Measurements from ENCODE around the gene BRD1. TPM values are rescaled to one million over a fixed set of nuclear protein-coding genes. Genes with fewer than 3 reads are reported as not detected.

BRD1 gene
- total RNA-seq, 1 experiment from 2014 or later = 51.2 TPM

GRCh38 chr22:49867303-49868265 is 39.9 kb upstream of the BRD1 start:
- Histone ChIP-seq H3K27ac (ENCODE audit: low read depth, low read length, poor library complexity, severe bottlenecking) (no peak overlapping the region), H3K4me1 (ENCODE audit: insufficient read depth, low read length, poor library complexity, severe bottlenecking) (no peaks in the 10 kb centered on the region), H3K36me3 (ENCODE audit: insufficient read depth, low read length, poor library complexity, severe bottlenecking) (no peaks in the 10 kb centered on the region), H3K9me3 (ENCODE audit: low read depth, low read length, poor library complexity, severe bottlenecking) (peaks cover 26% of the 10 kb centered on the region), H3K4me3 (ENCODE audit: low read depth, low read length, poor library complexity, severe bottlenecking) (no peak overlapping the region), H3K27me3 (replicated peaks; ENCODE audit: insufficient read depth, low read depth, low read length, poor library complexity) (no peaks in the 10 kb centered on the region)
- no TSS peak for BruUV-seq (replicated peaks)
- TF ChIP-seq EZH2 (IDR thresholded peaks at IDR 0.05; ENCODE audit: borderline replicate concordance, low read depth, low read length, poor library complexity, severe bottlenecking) = no peak
- TF ChIP-seq CTCF (conservative IDR thresholded peaks at IDR 0.05; ENCODE audit: low read depth, low read length) = no peak
- ChIA-PET POLR2A (ENCODE audit: low non-redundant PET) (no interaction called here), CTCF (no interaction called here)
- DNase-seq (ENCODE audit: low spot score) = no peak
- intact Hi-C loops (cut with micrococcal nuclease; ENCODE audit: unreplicated experiment) = no loop called here

GRCh38 chr22:49866646-49867045 is 39.0 kb upstream of the BRD1 start:
- Histone ChIP-seq H3K27ac (ENCODE audit: low read depth, low read length, poor library complexity, severe bottlenecking) (no peak overlapping the region), H3K27me3 (replicated peaks; ENCODE audit: insufficient read depth, low read depth, low read length, poor library complexity) (no peaks in the 10 kb centered on the region), H3K9me3 (ENCODE audit: low read depth, low read length, poor library complexity, severe bottlenecking) (peaks cover 26% of the 10 kb centered on the region), H3K4me3 (ENCODE audit: low read depth, low read length, poor library complexity, severe bottlenecking) (no peak overlapping the region), H3K36me3 (ENCODE audit: insufficient read depth, low read length, poor library complexity, severe bottlenecking) (no peaks in the 10 kb centered on the region), H3K4me1 (ENCODE audit: insufficient read depth, low read length, poor library complexity, severe bottlenecking) (no peaks in the 10 kb centered on the region)
- TF ChIP-seq CTCF (conservative IDR thresholded peaks at IDR 0.05; ENCODE audit: low read depth, low read length) (no peak), EZH2 (IDR thresholded peaks at IDR 0.05; ENCODE audit: borderline replicate concordance, low read depth, low read length, poor library complexity, severe bottlenecking) (no peak)
- ChIA-PET POLR2A (ENCODE audit: low non-redundant PET) (interaction anchor here (0.6 kb wide), 1 partner anchor 18 kb away, joined by 3 read pairs; no protein-coding TSS in a partner anchor), CTCF (no interaction called here)
- no TSS peak for BruUV-seq (replicated peaks)
- intact Hi-C loops (cut with micrococcal nuclease; ENCODE audit: unreplicated experiment) = no loop called here
- DNase-seq (ENCODE audit: low spot score) = no peak

- POLR2A ChIA-PET (ENCODE audit: low non-redundant PET) = interaction anchor here (0.6 kb wide), 1 partner anchor 18 kb away, joined by 3 read pairs; no protein-coding TSS in a partner anchor
- CTCF ChIA-PET = no interaction called here
- no peak for DNase-seq (ENCODE audit: low spot score)
Measured at GRCh38 chr22:49866134-49866533, 38.5 kb upstream of the BRD1 start.

More at GRCh38 chr22:49866134-49866533, 38.5 kb upstream of the BRD1 start:
- Histone ChIP-seq H3K27me3 (replicated peaks; ENCODE audit: insufficient read depth, low read depth, low read length, poor library complexity) (no peaks in the 10 kb centered on the region), H3K36me3 (ENCODE audit: insufficient read depth, low read length, poor library complexity, severe bottlenecking) (no peaks in the 10 kb centered on the region), H3K4me3 (ENCODE audit: low read depth, low read length, poor library complexity, severe bottlenecking) (no peak overlapping the region), H3K27ac (ENCODE audit: low read depth, low read length, poor library complexity, severe bottlenecking) (no peak overlapping the region), H3K9me3 (ENCODE audit: low read depth, low read length, poor library complexity, severe bottlenecking) (peaks cover 26% of the 10 kb centered on the region), H3K4me1 (ENCODE audit: insufficient read depth, low read length, poor library complexity, severe bottlenecking) (no peaks in the 10 kb centered on the region)
- intact Hi-C loops (cut with micrococcal nuclease; ENCODE audit: unreplicated experiment) = no loop called here
- TF ChIP-seq EZH2 (IDR thresholded peaks at IDR 0.05; ENCODE audit: borderline replicate concordance, low read depth, low read length, poor library complexity, severe bottlenecking) (no peak), CTCF (conservative IDR thresholded peaks at IDR 0.05; ENCODE audit: low read depth, low read length) (no peak)
- BruUV-seq (replicated peaks) = no TSS peak

Data from A673 (cell line).